Loucy (cell line): Measurements from ENCODE around the gene APOC4.

Experiments used
- CTCF ChIP-seq: fragments of 200-600 bp; sonication (generic); conservative IDR thresholded peaks from 2 replicates; pipeline ENCODE4 v1.5.1; 2014; ENCODE audit warnings: mild to moderate bottlenecking, antibody characterized with exemption, low read length
- EZH2phosphoT487 ChIP-seq: fragments of 200-600 bp; IDR thresholded peaks from 2 replicates; pipeline ENCODE4 v1.6.1; 2018; ENCODE audit warnings: antibody characterized with exemption, mild to moderate bottlenecking, moderate library complexity, borderline replicate concordance

- TF ChIP-seq CTCF, result no peak
- no peak for TF ChIP-seq EZH2phosphoT487
Measured at GRCh38 chr19:44954278-44954648, 12.2 kb downstream of the APOC4 start.
